NT2/D1 (cell line): ENCODE results near the gene APOBEC3G.

ENCODE experiments used
- SUZ12 ChIP-seq: IDR thresholded peaks from 2 replicates; pipeline ENCODE4 v1.6.1; 2011; ENCODE audit not compliant: insufficient read length, insufficient read depth; ENCODE audit errors: extremely low read depth
- YY1 ChIP-seq: IDR thresholded peaks from 2 replicates; pipeline ENCODE4 v1.6.1; 2011; ENCODE audit not compliant: insufficient read length, insufficient read depth
- ZNF274 ChIP-seq: IDR thresholded peaks from 2 replicates; pipeline ENCODE4 v1.6.1; 2011; ENCODE audit warnings: mild to moderate bottlenecking, low read depth, low read length

DNA sequence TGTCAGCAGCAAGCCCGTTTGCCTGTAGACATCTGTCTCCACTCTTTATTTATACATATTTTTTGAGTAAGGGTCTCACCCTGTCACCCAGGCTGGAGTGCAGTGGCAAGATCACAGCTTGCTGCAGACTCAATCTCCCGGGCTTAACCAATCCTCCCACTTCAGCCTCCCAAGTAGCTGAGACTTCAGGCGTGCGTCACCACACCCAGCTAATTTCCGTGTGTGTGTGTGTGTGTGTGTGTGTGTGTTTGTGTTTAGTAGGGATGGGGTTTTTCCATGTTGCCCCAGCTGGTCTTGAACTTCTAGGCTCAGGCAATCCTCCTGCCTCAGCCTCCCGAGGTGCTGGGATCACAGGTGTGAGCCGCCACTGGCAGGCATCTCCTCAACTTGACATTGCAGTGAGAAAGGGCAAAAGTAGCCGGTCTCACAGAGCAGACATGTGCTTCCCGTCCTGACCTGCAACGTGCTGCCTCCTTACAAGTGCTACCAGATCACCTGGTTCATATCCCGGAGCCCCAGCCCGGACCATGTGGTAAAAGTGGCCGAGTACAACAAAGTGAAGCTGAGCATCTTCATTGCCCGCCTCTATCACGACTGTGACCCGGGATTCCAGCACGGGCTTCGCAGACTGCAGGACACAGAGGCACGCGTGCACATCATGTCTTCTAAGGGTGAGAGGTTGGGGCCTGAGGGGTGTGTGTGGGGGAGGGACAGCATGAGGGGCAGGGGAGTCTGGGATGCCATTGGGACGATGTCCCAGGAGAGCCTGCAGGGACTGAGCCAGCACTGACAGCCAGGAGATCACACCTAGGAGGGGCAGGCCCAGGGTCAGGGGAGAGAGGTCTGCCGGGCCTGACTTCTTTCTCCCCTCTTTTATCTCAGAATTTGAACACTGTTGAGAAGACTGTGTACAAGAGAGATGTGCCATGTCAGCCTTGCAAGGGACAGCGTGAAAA, 14.3 kb downstream of the APOBEC3G start:
- TF ChIP-seq ZNF274 (no peak), YY1 (no peak), SUZ12 (no peak)
